Subcutaneous abdominal adipose tissue (tissue), 5 donors: ENCODE results near the gene LDLRAD3.

ENCODE experiments used
- H3K27ac ChIP-seq: one replicate; pipeline ENCODE4 v1.7.0; 2013; ENCODE audit warnings: low read depth, mild to moderate bottlenecking, inconsistent platforms, low read length, moderate library complexity
- H3K27me3 ChIP-seq, 5 donors: one replicate each; pipeline ENCODE4 v1.7.0; 2013; ENCODE audit warnings: low read length in 5 of 5, inconsistent platforms in 1 of 5; ENCODE audit not compliant: control insufficient read depth in 5 of 5, insufficient read depth in 4 of 5
- H3K36me3 ChIP-seq, 5 donors: one replicate each; pipeline ENCODE4 v1.7.0; 2013; ENCODE audit warnings: low read length in 5 of 5; ENCODE audit not compliant: control insufficient read depth in 5 of 5, insufficient read depth in 5 of 5
- H3K4me1 ChIP-seq, 5 donors: one replicate each; pipeline ENCODE4 v1.7.0; 2013; ENCODE audit warnings: low read length in 5 of 5, mild to moderate bottlenecking in 3 of 5, moderate library complexity in 1 of 5; ENCODE audit not compliant: control insufficient read depth in 5 of 5, insufficient read depth in 5 of 5
- H3K4me3 ChIP-seq, 5 donors: one replicate each; pipeline ENCODE4 v1.7.0; 2013; ENCODE audit warnings: low read length in 5 of 5, low read depth in 1 of 5
- H3K9ac ChIP-seq, 5 donors: one replicate each; pipeline ENCODE4 v1.7.0; 2013; ENCODE audit warnings: low read length in 5 of 5, mild to moderate bottlenecking in 4 of 5, moderate library complexity in 3 of 5
- H3K9me3 ChIP-seq, 5 donors: one replicate each; pipeline ENCODE4 v1.7.0; 2013; ENCODE audit warnings: low read length in 5 of 5; ENCODE audit not compliant: control insufficient read depth in 5 of 5
- donor health status: healthy.
- donor health status: healthy.
- donor health status: healthy.
- donor health status: healthy.
- donor health status: healthy.

Gene LDLRAD3

DNA sequence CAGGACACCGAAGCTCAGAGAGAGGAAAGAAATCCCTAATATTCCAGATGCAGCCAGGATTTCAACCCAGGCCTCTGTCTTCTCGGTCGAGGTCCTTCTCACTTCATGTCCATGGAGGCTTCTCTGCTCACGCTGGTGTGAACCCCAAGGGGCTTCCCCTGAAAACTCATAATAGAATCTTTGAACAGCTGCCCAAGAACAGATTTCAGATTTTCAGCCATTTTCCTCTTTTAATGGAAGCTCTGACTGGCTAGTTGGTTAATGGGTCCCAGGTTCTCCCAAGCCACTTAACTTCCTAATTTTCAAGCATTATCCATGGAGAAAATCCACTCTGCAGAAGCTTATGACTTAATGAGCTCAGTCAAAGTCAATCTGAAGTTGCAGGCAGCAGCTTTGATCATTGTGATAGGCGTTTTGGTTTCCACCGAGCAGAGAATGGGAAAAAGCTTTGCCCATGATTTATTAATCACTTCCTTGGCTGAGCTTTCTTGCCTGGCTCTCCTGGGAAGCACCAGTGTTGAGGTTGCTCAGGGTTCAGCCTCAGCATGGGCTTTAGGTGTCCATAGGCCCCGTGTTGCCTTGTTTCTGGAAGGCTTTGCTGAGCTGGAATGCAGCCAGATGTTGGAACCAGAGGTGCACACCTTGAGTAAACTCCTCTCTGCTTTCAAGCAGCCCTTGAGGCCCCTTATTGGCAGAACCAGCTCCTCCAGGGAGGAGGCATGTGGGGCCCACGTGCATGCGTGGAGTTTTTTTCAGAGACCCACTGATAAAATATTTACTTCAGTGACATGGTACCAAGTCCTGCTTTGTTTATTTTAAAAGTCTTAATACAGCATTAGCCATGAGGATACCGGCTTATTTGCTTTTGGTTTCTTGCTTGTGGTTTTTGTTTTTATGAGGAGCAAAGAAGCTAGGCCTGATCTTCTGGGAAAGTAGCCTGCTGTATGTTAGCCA, 25.5 kb downstream of the LDLRAD3 start:
- no peak overlapping the region for H3K27ac ChIP-seq
- H3K9me3 ChIP-seq, result peaks cover 0 to 3% (median 0%) of the 10 kb centered on the region in 5 donors
- no peak overlapping the region for H3K4me3 ChIP-seq
- H3K36me3 ChIP-seq, result no peaks in the 10 kb centered on the region
- H3K27me3 ChIP-seq, result no peaks in the 10 kb centered on the region
- H3K4me1 ChIP-seq, result peaks cover 0 to 38% (median 21%) of the 10 kb centered on the region in 5 donors
- no peak overlapping the region for H3K9ac ChIP-seq

DNA sequence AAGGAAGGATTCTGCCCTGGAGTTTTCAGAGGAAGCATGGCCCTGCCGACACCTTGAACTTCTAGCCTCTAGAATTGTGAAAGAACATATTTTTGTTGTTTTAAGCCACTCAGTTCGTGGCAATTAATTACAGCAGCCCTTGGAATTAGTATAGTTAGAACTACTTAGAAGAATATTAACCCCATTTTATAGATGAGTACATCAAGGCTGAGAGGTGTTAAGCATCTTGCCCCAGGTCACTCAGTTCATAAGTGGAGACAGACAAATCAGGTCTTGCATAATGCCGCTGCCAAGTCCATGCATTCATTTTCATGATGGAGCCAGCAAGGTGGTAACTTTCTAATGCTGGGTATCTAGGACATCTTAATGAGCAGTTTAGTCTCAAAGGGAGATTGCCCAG, 26.6 kb downstream of the LDLRAD3 start:
- H3K27ac ChIP-seq, result no peak overlapping the region
- H3K9me3 ChIP-seq, result peaks cover 0 to 5% (median 0%) of the 10 kb centered on the region in 5 donors
- H3K4me1 ChIP-seq, result peaks cover 0 to 38% (median 16%) of the 10 kb centered on the region in 5 donors
- no peak overlapping the region for H3K9ac ChIP-seq
- no peaks in the 10 kb centered on the region for H3K27me3 ChIP-seq
- H3K4me3 ChIP-seq, result no peak overlapping the region
- H3K36me3 ChIP-seq, result no peaks in the 10 kb centered on the region

DNA sequence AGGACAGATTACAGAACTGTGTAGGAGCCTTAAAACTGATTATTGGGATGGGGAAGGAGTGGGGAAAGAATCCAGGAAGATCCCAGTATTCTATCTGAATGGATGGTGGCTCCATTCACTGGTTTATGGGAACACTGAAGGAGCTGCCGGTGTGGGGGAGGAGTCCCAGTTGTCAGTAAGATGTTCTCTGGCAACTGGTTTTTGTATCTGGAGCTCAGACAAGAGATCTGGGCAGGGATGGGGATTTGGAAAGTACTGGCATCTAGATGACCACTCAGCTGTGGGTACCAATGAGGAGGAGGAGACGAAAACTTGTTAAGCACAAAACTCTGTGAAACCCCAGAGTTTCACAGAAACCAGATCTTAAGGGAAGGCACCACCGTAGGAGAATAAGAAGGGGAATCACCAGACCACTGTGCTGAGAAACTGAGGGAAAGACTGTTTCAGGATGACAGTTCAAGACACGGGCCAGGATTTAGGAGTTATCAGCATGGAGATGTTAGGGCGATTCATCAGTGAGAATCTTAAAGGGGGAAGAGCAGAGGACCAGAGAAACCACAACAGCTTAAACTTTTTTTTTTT, 28.1 kb downstream of the LDLRAD3 start:
- Histone ChIP-seq H3K4me1 (peaks cover 0 to 29% (median 13%) of the 10 kb centered on the region in 5 donors), H3K36me3 (no peaks in the 10 kb centered on the region), H3K4me3 (no peak overlapping the region), H3K9me3 (peaks cover 0 to 5% (median 0%) of the 10 kb centered on the region in 5 donors), H3K27me3 (no peaks in the 10 kb centered on the region), H3K27ac (no peak overlapping the region), H3K9ac (no peak overlapping the region)

DNA sequence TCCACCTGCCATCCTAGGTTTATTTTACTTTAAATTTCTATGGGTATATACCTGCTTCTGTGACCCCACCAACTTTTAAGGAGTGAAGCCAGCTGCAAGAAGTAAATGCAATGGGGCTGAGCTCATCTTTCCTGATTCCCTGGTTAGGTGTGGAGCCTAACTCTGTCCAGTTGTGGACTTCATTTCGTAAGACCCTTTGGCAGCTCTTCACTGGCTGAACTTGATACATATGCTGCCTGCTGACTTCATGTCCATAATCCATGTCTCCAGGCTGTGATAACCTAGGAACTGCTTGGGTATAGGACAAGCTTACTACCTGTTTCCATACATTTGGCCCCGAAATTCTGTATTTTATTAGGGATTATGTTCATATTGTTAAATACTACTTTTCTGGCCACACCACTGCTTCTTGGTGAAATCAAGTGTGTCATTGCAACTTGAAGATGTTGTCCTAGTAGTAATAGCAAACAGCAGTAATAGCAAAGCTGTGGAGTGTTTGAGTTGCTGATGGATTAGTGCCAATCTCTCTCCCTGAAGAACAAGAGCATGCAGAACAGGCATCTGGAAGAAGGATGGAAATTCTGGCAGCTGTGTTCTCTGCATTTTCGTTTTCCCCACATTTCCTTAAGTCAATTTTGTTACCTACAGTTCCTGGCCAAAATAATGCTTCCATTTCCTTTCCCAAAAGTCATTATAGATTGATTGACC, 31.2 kb downstream of the LDLRAD3 start:
- Histone ChIP-seq H3K27me3 (no peaks in the 10 kb centered on the region), H3K9me3 (peaks cover 0 to 5% (median 0%) of the 10 kb centered on the region in 5 donors), H3K9ac (no peak overlapping the region), H3K4me1 (peaks cover 0 to 8% (median 0%) of the 10 kb centered on the region in 5 donors), H3K27ac (no peak overlapping the region), H3K36me3 (no peaks in the 10 kb centered on the region), H3K4me3 (no peak overlapping the region)

DNA sequence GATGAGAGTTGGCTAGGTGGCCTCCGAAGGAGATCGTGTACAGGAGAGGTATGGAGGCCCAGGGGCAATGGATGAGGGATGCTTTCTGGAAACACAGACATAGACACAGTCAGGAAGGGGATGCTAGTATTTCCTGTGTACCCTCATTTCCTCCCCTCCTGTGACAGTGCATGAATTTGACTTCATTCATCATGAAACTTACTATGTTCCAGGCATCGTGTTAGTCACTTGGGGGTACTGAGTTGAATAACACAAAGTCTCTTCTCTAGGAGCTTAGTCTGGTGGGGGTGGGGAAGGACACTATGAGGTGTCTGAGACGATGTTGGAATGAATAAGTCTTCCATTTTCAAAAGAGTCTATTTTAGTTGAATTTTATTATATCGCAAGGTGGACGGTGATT, 32.6 kb downstream of the LDLRAD3 start:
- peaks cover 0 to 15% (median under 1%) of the 10 kb centered on the region in 5 donors for H3K4me1 ChIP-seq

DNA sequence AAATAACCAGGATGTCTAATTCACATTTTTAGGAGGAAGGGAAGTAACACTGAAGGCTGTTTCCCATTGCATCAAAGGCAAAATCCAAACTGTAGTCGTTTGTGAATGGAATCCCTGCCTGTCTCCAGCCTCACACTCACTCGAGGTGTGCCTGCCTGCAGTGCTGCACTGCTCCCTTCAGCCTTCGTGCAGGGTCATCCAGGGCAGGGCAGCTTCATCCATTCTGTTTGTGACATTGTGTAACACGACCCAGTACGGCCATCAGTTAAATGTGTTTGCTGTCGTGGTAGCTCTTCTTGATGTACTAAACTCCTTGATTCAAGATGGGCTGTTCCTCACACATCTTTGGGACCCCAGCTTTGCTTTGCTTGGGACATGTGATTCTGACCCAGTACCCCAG, 34.3 kb downstream of the LDLRAD3 start:
- Histone ChIP-seq H3K4me3 (no peak overlapping the region), H3K36me3 (no peaks in the 10 kb centered on the region), H3K4me1 (peaks cover 0 to 28% (median 13%) of the 10 kb centered on the region in 5 donors), H3K9ac (no peak overlapping the region), H3K27ac (no peak overlapping the region), H3K9me3 (peaks cover 0 to 5% (median 0%) of the 10 kb centered on the region in 5 donors), H3K27me3 (no peaks in the 10 kb centered on the region)

More for the DNA sequence above, 32.6 kb downstream of the LDLRAD3 start:
- Histone ChIP-seq H3K9me3 (peaks cover 0 to 5% (median 0%) of the 10 kb centered on the region in 5 donors), H3K9ac (no peak overlapping the region), H3K27ac (no peak overlapping the region), H3K27me3 (no peaks in the 10 kb centered on the region), H3K4me3 (no peak overlapping the region), H3K36me3 (no peaks in the 10 kb centered on the region)

DNA sequence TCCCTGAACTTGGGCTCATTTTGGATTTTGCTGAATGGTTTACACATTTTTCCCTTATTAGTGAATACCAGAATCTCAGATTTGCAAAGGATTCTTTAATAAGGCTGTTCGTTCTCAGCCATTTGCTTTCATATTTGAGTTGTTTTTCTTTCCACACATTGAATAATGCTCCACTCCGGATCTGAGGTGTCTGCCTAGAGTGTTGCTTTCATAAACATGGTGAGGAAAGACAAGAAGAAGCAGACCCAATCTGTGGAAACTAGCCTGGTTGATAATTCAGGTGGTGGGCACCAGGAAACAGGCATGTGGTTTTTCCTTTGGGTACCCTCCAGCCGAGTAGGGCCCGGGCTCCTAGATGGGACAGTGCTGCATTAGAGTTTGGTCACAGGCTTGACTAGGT, 35.0 kb downstream of the LDLRAD3 start:
- no peak overlapping the region for H3K27ac ChIP-seq
- H3K9ac ChIP-seq, result no peak overlapping the region
- H3K9me3 ChIP-seq, result peaks cover 0 to 5% (median 0%) of the 10 kb centered on the region in 5 donors
- H3K4me3 ChIP-seq, result no peak overlapping the region
- peaks cover 0 to 32% (median 13%) of the 10 kb centered on the region in 5 donors for H3K4me1 ChIP-seq
- no peaks in the 10 kb centered on the region for H3K36me3 ChIP-seq
- H3K27me3 ChIP-seq, result no peaks in the 10 kb centered on the region

DNA sequence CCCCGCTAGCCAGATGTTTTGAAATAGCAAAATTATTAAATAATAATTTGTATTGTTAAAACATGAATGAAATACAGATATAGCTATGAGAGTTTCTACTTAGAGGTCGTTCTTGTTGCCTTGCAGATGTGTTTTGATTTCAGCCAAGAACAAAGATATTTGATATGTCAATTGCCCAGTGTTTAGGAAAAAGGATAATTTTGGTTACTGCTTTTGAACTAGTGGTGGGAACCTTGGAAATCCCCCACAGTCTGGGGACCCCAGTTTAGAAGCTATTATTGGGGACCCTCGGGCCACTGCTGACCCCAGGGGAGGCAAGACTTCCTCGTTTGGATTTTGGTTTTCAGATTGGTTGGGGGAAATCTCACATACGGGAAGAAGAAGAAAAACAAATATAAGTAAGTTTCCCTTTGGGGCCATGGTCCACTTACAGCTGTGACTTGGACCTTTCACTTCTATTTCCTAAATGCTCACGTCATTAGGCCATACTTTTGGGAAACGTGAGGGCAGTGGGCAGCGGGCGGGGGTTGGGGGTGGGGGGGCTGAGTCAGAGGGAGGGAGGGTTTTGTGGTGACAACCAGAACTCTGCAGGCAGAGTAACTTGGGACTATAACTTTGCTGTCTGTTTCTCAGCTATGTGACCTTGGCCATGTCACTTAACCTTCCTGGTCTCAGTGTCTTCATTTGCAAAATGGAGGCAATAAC, 37.0 kb downstream of the LDLRAD3 start:
- Histone ChIP-seq H3K27ac (no peak overlapping the region), H3K4me1 (peaks cover 0 to 41% (median 13%) of the 10 kb centered on the region in 5 donors)

DNA sequence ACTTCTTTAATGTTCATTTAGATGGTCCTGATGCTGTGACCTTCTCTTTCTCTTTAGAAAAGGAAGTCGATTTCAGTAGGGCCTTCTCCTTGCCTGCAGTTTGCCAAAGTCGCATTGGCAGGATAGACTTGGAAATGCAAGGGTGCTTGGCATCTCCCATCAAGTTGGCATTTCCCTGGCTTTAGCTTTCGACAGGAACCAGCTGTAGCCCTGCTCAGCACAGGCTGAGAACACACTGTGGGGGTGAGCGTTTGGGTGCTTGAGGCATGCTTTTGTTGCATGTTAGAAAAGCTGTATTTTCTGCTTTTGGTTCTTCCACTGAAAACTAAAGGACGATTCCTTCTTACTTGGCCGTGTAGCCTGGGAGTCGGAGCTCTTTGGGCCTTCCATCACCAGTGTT, 37.7 kb downstream of the LDLRAD3 start:
- Histone ChIP-seq H3K4me1 (peaks cover 0 to 48% (median 13%) of the 10 kb centered on the region in 5 donors), H3K27me3 (no peaks in the 10 kb centered on the region), H3K9me3 (no peaks in the 10 kb centered on the region), H3K4me3 (no peak overlapping the region), H3K27ac (peak overlapping the region; percentile 49), H3K9ac (no peak overlapping the region), H3K36me3 (no peaks in the 10 kb centered on the region)

More for the DNA sequence above, 37.0 kb downstream of the LDLRAD3 start:
- Histone ChIP-seq H3K36me3 (no peaks in the 10 kb centered on the region), H3K9me3 (no peaks in the 10 kb centered on the region), H3K27me3 (no peaks in the 10 kb centered on the region), H3K9ac (no peak overlapping the region), H3K4me3 (no peak overlapping the region)
